ENCODE data around the gene PPP1R9A.

- TF ChIP-seq CTCF (tag by site-specific recombination; IDR thresholded peaks at IDR 0.05) (no peak), ZNF138 (tag by site-specific recombination; IDR thresholded peaks at IDR 0.05; ENCODE audit: borderline replicate concordance) (no peak), ZNF654 (tag by site-specific recombination; IDR thresholded peaks at IDR 0.05; ENCODE audit: low read depth) (no peak)
Measured at GRCh38 chr7:95011146-95011928, 103.9 kb downstream of the PPP1R9A start.
